Mesenchymal stem cell (in vitro differentiated cells and primary cell): ENCODE measurements around the gene SPARCL1.

Experiments used
- DNase-seq: peaks from one replicate; pipeline ENCODE4 v3.0.0-alpha.2; 2013
- H2AFZ ChIP-seq: one replicate; pipeline ENCODE4 v1.6.1; 2013; ENCODE audit warnings: low read depth, mild to moderate bottlenecking, control low read depth, inconsistent platforms, low read length, moderate library complexity
- H2AK5ac ChIP-seq: 2 replicates; pipeline ENCODE4 v1.6.1; 2013; ENCODE audit warnings: low read length, moderate library complexity, mild to moderate bottlenecking, inconsistent platforms; ENCODE audit not compliant: severe bottlenecking
- H2BK120ac ChIP-seq: one replicate; pipeline ENCODE4 v1.6.1; 2013; ENCODE audit warnings: low read depth, mild to moderate bottlenecking, inconsistent platforms, low read length, moderate library complexity
- H2BK12ac ChIP-seq, 2 experiments: one replicate each; pipeline ENCODE4 v1.6.1; 2013; ENCODE audit warnings: inconsistent platforms in 2 of 2, low read length in 2 of 2, mild to moderate bottlenecking in 2 of 2, moderate library complexity in 2 of 2, control low read depth in 1 of 2
- H2BK15ac ChIP-seq: one replicate; pipeline ENCODE4 v1.6.1; 2013; ENCODE audit warnings: mild to moderate bottlenecking, low read depth, inconsistent platforms; ENCODE audit not compliant: poor library complexity, severe bottlenecking
- H2BK5ac ChIP-seq: 2 replicates; pipeline ENCODE4 v1.6.1; 2013; ENCODE audit warnings: low read depth, mild to moderate bottlenecking, low read length, control low read depth, inconsistent platforms; ENCODE audit not compliant: poor library complexity, severe bottlenecking
- H3K14ac ChIP-seq, 2 experiments: one replicate each; pipeline ENCODE4 v1.6.1; 2013; ENCODE audit warnings: inconsistent platforms in 2 of 2, low read length in 2 of 2, control low read depth in 1 of 2, mild to moderate bottlenecking in 1 of 2, moderate library complexity in 1 of 2
- H3K18ac ChIP-seq, 2 experiments: one replicate each; pipeline ENCODE4 v1.6.1; 2013; ENCODE audit warnings: inconsistent platforms in 2 of 2, low read length in 2 of 2, control low read depth in 1 of 2, low read depth in 1 of 2, mild to moderate bottlenecking in 1 of 2
- H3K23ac ChIP-seq, 2 experiments: one replicate each; pipeline ENCODE4 v1.6.1; 2013; ENCODE audit warnings: inconsistent platforms in 2 of 2, low read length in 2 of 2, mild to moderate bottlenecking in 2 of 2, moderate library complexity in 2 of 2, control low read depth in 1 of 2
- H3K27ac ChIP-seq: 2 replicates; pipeline ENCODE4 v1.5.1; 2013; ENCODE audit warnings: mild to moderate bottlenecking, moderate library complexity, low read length, control low read depth, inconsistent platforms; ENCODE audit not compliant: poor library complexity, severe bottlenecking
- H3K27me3 ChIP-seq, 2 experiments: 2 replicates each; pipeline versions ENCODE4 v1.6.1 to v1.7.0; 2013; ENCODE audit warnings: low read length in 2 of 2, mild to moderate bottlenecking in 2 of 2, moderate library complexity in 2 of 2, control low read depth in 1 of 2, inconsistent platforms in 1 of 2; ENCODE audit not compliant: control insufficient read depth in 1 of 2, insufficient read depth in 1 of 2
- H3K36me3 ChIP-seq, 2 experiments: 2 replicates each; pipeline versions ENCODE4 v1.6.1 to v1.7.0; 2013; ENCODE audit warnings: low read length in 2 of 2, control low read depth in 1 of 2, inconsistent platforms in 1 of 2, low read depth in 1 of 2, mild to moderate bottlenecking in 1 of 2; ENCODE audit not compliant: insufficient read depth in 2 of 2, control insufficient read depth in 1 of 2
- H3K4ac ChIP-seq, 2 experiments: one replicate each; pipeline ENCODE4 v1.6.1; 2013; ENCODE audit warnings: inconsistent platforms in 2 of 2, low read length in 2 of 2, mild to moderate bottlenecking in 2 of 2, moderate library complexity in 2 of 2, control low read depth in 1 of 2, low read depth in 1 of 2
- H3K4me1 ChIP-seq: 2 replicates; pipeline ENCODE4 v1.6.1; 2013; ENCODE audit warnings: low read depth, low read length, control low read depth; ENCODE audit not compliant: control insufficient read depth, insufficient read depth
- H3K4me2 ChIP-seq: 2 replicates; pipeline ENCODE4 v1.6.1; 2013; ENCODE audit warnings: low read length, mild to moderate bottlenecking, inconsistent platforms; ENCODE audit not compliant: poor library complexity, severe bottlenecking
- H3K4me3 ChIP-seq, 2 experiments: 2 replicates each; pipeline versions ENCODE4 v1.5.1 to v1.7.0; 2013; ENCODE audit warnings: low read length in 2 of 2, mild to moderate bottlenecking in 2 of 2, control low read depth in 1 of 2, low read depth in 1 of 2; ENCODE audit not compliant: insufficient read depth in 1 of 2
- H3K79me1 ChIP-seq: replicated peaks from 2 replicates; pipeline ENCODE4 v1.6.1; 2013; ENCODE audit warnings: mild to moderate bottlenecking, control low read depth, low read length, inconsistent platforms; ENCODE audit not compliant: poor library complexity, severe bottlenecking
- H3K9ac ChIP-seq: 2 replicates; pipeline ENCODE4 v1.7.0; 2013; ENCODE audit warnings: mild to moderate bottlenecking, low read length, moderate library complexity
- H3K9me3 ChIP-seq: 2 replicates; pipeline ENCODE4 v1.7.0; 2013; ENCODE audit warnings: mild to moderate bottlenecking, low read length; ENCODE audit not compliant: control insufficient read depth
- H4K8ac ChIP-seq: one replicate; pipeline ENCODE4 v1.6.1; 2013; ENCODE audit warnings: inconsistent platforms, mild to moderate bottlenecking, low read length, moderate library complexity
- H4K91ac ChIP-seq: one replicate; pipeline ENCODE4 v1.6.1; 2013; ENCODE audit warnings: mild to moderate bottlenecking, low read length, inconsistent platforms
- WGBS: methylation state at CpG from one replicate; pipeline ENCODE4 v1.1.7; 2013; ENCODE audit warnings: mixed read lengths; 5-methylcytosine and 5-hydroxymethylcytosine counted together

The SPARCL1 gene

DNA sequence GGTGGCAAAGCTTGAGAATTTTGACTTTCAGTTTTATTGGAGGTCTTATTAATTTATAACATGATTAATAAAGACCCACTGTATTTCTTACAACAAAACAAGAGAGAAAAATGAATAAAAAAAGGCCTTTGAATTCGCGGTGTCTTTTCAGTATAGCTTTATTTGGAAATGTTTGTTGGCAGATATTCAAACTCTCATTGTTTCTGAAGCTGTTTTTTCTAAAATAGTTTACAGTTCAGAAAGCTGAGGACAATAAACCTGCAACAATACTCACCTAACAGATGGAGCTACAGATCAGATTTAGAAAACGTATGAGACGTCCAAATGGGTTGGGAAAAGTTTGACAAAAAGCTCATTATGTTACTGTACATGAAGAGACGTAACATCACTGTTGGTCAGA is 2.4 kb upstream of the SPARCL1 start:
- Histone ChIP-seq H3K4ac (no peak overlapping the region), H3K23ac (no peak overlapping the region), H2BK12ac (no peak overlapping the region), H3K14ac (no peak overlapping the region), H3K4me2 (no peak overlapping the region), H3K9me3 (no peaks in the 10 kb centered on the region), H3K4me3 (no peak overlapping the region), H2AFZ (no peak overlapping the region), H3K18ac (no peak overlapping the region), H3K79me1 (no peaks in the 10 kb centered on the region), H4K91ac (no peak overlapping the region), H2BK15ac (no peak overlapping the region), H3K27me3 (no peaks in the 10 kb centered on the region), H3K4me1 (no peaks in the 10 kb centered on the region), H2BK120ac (no peak overlapping the region), H4K8ac (no peak overlapping the region), H3K27ac (no peak overlapping the region), H3K9ac (no peak overlapping the region), H2AK5ac (no peak overlapping the region), H2BK5ac (no peak overlapping the region), H3K36me3 (no peaks in the 10 kb centered on the region)
- WGBS, result 73% methylated on average over 4 of the region's 5 CpGs
- no peak for DNase-seq

GRCh38 chr4:87530868-87531267 is 1.7 kb upstream of the SPARCL1 start:
- Histone ChIP-seq H3K9me3 (no peaks in the 10 kb centered on the region), H2AK5ac (no peak overlapping the region), H2BK12ac (no peak overlapping the region), H3K4me1 (no peaks in the 10 kb centered on the region), H3K23ac (no peak overlapping the region), H3K36me3 (no peaks in the 10 kb centered on the region), H2BK5ac (no peak overlapping the region), H3K14ac (no peak overlapping the region), H3K18ac (no peak overlapping the region), H2AFZ (no peak overlapping the region), H3K79me1 (no peaks in the 10 kb centered on the region), H3K4me3 (no peak overlapping the region), H4K91ac (no peak overlapping the region), H3K4ac (no peak overlapping the region), H3K9ac (peak overlapping the region; percentile 10), H2BK120ac (no peak overlapping the region), H4K8ac (no peak overlapping the region), H2BK15ac (no peak overlapping the region), H3K27me3 (no peaks in the 10 kb centered on the region), H3K4me2 (no peak overlapping the region), H3K27ac (no peak overlapping the region)
- DNase-seq, result no peak
- 89% methylated on average over 4 of the region's 4 CpGs for WGBS

DNA sequence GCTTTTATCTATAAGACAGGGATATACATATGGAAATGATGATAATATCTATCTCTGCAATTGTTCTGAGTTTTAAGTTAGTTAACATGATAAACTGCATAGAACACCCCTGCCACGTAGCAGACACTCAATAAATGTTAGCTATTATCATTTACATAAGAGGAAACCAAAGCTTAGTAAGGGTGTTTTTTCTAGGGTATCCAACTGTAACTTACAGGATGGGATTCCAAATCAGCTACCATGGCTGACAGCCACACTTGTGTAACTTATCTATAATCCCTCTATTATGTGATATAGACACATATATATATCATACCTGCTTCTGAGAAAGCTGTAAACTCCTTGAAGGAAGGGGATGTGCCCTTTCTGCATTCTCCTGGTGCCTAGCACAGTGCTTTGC is 1.1 kb upstream of the SPARCL1 start:
- no peak for DNase-seq
- H3K18ac ChIP-seq, result no peak overlapping the region
- no peaks in the 10 kb centered on the region for H3K9me3 ChIP-seq
- no peaks in the 10 kb centered on the region for H3K36me3 ChIP-seq
- H2BK15ac ChIP-seq, result no peak overlapping the region
- no peak overlapping the region for H3K9ac ChIP-seq
- no peaks in the 10 kb centered on the region for H3K79me1 ChIP-seq
- H2AK5ac ChIP-seq, result no peak overlapping the region
- H2BK5ac ChIP-seq, result no peak overlapping the region
- H3K4me2 ChIP-seq, result no peak overlapping the region
- H4K8ac ChIP-seq, result no peak overlapping the region
- H2AFZ ChIP-seq, result no peak overlapping the region
- H3K27ac ChIP-seq, result no peak overlapping the region
- H2BK12ac ChIP-seq, result no peak overlapping the region
- H3K23ac ChIP-seq, result no peak overlapping the region
- H3K14ac ChIP-seq, result no peak overlapping the region
- no peaks in the 10 kb centered on the region for H3K27me3 ChIP-seq
- H3K4me3 ChIP-seq, result no peak overlapping the region
- no peaks in the 10 kb centered on the region for H3K4me1 ChIP-seq
- no CpG with 5 or more reads among the region's 1 CpG for WGBS
- no peak overlapping the region for H4K91ac ChIP-seq
- no peak overlapping the region for H2BK120ac ChIP-seq
- H3K4ac ChIP-seq, result no peak overlapping the region

- Histone ChIP-seq H3K18ac (no peak overlapping the region), H3K79me1 (no peaks in the 10 kb centered on the region), H3K27ac (no peak overlapping the region), H2BK12ac (no peak overlapping the region), H4K91ac (no peak overlapping the region), H2BK5ac (no peak overlapping the region), H3K36me3 (no peaks in the 10 kb centered on the region), H4K8ac (no peak overlapping the region), H3K23ac (no peak overlapping the region), H3K4me1 (no peaks in the 10 kb centered on the region), H2AK5ac (no peak overlapping the region), H3K9me3 (no peaks in the 10 kb centered on the region), H3K4me3 (no peak overlapping the region), H3K4me2 (no peak overlapping the region), H3K9ac (no peak overlapping the region), H2BK120ac (no peak overlapping the region), H2BK15ac (no peak overlapping the region), H3K4ac (no peak overlapping the region), H3K14ac (no peak overlapping the region), H3K27me3 (no peaks in the 10 kb centered on the region), H2AFZ (no peak overlapping the region)
- WGBS, result 100% methylated on average over 1 of the region's 2 CpGs
- no peak for DNase-seq
Observed at GRCh38 chr4:87527431-87528220, 1.6 kb downstream of the SPARCL1 start.
